Thoracic aorta (tissue), 2 donors: ENCODE results near the gene FAM120B. TPM values are rescaled to one million over a fixed set of nuclear protein-coding genes. Genes with fewer than 3 reads are reported as not detected.

Experiments used
- ATAC-seq: fragments of 150-250 bp; one replicate; pipeline ENCODE4 v1.8.0; 2017; ENCODE audit warnings: low read depth; ENCODE audit not compliant: insufficient number of reproducible peaks, low FRiP score
- DNase-seq: peaks from one replicate; pipeline ENCODE4 v3.0.0-alpha.2; 2020; ENCODE audit warnings: low spot score
- H3K27ac ChIP-seq, 2 donors: fragments of 200-600 bp; sonication (generic); 1 replicate in 1 of 2; 2 replicates in 1 of 2; pipeline ENCODE4 v1.5.1; 2016; ENCODE audit warnings: mild to moderate bottlenecking in 2 of 2, moderate library complexity in 2 of 2
- H3K27me3 ChIP-seq: fragments of 200-600 bp; sonication (generic); replicated peaks from 2 replicates; pipeline ENCODE4 v1.6.0; 2016; ENCODE audit warnings: mild to moderate bottlenecking; ENCODE audit not compliant: insufficient read depth
- H3K36me3 ChIP-seq: fragments of 200-600 bp; sonication (generic); one replicate; pipeline ENCODE4 v1.5.1; 2016
- H3K4me1 ChIP-seq, 2 donors: fragments of 200-600 bp; sonication (generic); 1 replicate in 1 of 2; 2 replicates in 1 of 2; pipeline versions ENCODE4 v1.5.1 to v1.6.0; 2016; ENCODE audit warnings: low read depth in 2 of 2, mild to moderate bottlenecking in 1 of 2; ENCODE audit not compliant: control insufficient read depth in 1 of 2
- H3K4me3 ChIP-seq: fragments of 200-600 bp; sonication (generic); 2 replicates; pipeline ENCODE4 v1.5.1; 2016; ENCODE audit warnings: mild to moderate bottlenecking
- H3K9me3 ChIP-seq: fragments of 200-600 bp; sonication (generic); 2 replicates; pipeline ENCODE4 v1.5.1; 2016
- CTCF ChIP-seq: fragments of 200-600 bp; sonication (generic); IDR thresholded peaks from one replicate; pipeline ENCODE4 v1.5.1; 2019; ENCODE audit warnings: antibody characterized with exemption
- total RNA-seq, 2 donors: library from RNA; depleted of rRNA; stranded (reverse); fragments of >200 nt; gene quantifications; one replicate each; pipeline versions ENCODE4 v1.1.0 to v1.2.3, GENCODE V29; 2016

Gene FAM120B
- total RNA-seq, 2 donors from 2014 or later = 21.0 to 24.1 TPM

DNA sequence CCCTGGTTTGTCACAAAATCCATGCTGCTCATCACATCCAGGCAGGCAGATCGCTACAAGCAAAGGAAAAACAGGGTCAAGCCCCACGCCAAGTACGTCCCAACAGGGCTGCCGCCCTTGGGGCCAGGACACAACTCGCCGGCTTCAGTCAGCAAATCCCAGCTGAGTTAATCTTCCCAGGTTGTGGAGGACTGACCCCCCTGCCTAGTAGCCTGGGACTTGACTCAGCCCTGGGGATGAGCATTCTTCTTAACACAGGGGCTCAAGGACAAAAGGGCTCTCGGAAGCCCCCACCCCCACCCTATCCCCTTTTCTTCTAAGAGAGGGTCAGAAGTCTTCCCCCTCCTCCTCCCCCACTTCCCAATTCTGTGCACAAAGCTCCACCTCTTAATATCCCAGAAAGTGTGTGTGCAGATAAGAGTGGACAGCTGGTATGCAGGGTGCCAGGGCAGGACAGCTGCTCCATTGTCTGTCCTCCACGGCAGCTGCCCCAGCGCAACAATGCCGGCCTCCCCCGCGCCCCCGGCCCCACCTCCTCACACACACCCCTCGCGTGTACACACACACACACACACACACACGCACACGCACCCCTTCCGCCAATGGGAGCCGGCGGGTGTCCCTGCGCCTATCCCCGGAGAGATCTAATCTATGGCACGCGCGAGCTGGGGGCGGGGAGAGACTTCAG, 20.2 kb upstream of the FAM120B start:
- DNase-seq (no peak), ATAC-seq (no peak)
- no peak overlapping the region for H3K27ac ChIP-seq
- no peaks in the 10 kb centered on the region for H3K9me3 ChIP-seq
- no peaks in the 10 kb centered on the region for H3K27me3 ChIP-seq
- peaks cover 0 to 18% of the 10 kb centered on the region in 2 donors for H3K4me1 ChIP-seq
- peaks cover 2% of the 10 kb centered on the region for H3K36me3 ChIP-seq
- H3K4me3 ChIP-seq = no peak overlapping the region
- TF ChIP-seq CTCF = no peak

DNA sequence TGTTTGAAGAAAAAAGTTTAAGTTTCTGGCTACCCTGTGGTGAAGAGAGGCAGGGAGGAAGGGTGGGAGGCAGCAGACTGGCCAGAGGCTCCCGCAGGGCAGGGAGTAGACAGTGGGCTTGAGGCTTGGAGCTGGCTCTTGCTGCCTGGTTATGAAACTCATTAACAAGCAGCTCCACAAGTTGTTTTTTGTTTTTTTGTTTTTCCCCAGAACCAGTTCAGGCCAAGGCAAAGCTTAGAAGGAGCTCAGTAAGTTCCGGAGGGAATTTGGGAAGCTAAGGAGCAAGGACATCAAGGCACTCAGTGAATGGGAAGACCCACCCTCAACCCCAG, 19.7 kb upstream of the FAM120B start:
- no peak for TF ChIP-seq CTCF
- DNase-seq (no peak), ATAC-seq (no peak)
- no peaks in the 10 kb centered on the region for H3K27me3 ChIP-seq
- peaks cover 2% of the 10 kb centered on the region for H3K36me3 ChIP-seq
- H3K27ac ChIP-seq = no peak overlapping the region
- H3K9me3 ChIP-seq = no peaks in the 10 kb centered on the region
- no peak overlapping the region for H3K4me3 ChIP-seq
- peaks cover 2 to 23% of the 10 kb centered on the region in 2 donors for H3K4me1 ChIP-seq

DNA sequence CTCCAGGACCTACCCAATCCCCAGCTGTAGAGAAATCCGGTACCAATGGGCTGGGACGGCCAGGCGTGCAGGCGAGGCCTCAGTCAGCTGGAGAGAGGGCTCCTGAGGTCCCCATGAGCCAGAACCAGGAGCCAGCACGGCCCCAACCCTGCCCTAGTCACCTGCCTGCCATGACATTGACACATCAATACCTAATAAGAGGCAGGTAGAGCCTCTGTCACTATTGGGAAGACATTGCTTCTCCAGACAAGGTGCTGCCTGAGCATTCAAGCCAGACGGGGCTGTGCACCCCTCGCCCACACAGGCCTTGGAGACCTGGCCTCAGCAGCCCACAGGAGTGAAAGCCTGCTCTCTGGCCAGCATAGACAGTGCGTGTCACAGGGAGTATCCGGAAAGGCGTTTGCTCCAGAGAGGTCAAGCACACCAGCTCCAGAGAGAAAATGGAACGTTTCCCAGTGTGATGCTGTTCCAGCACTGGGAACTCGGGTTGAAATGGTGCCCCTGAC, 19.1 kb upstream of the FAM120B start:
- H3K9me3 ChIP-seq = no peaks in the 10 kb centered on the region
- ATAC-seq (no peak), DNase-seq (no peak)
- no peak overlapping the region for H3K27ac ChIP-seq
- H3K27me3 ChIP-seq = no peaks in the 10 kb centered on the region
- peaks cover 2% of the 10 kb centered on the region for H3K36me3 ChIP-seq
- H3K4me3 ChIP-seq = no peak overlapping the region
- no peak for TF ChIP-seq CTCF
- H3K4me1 ChIP-seq = peaks cover 2 to 28% of the 10 kb centered on the region in 2 donors

DNA sequence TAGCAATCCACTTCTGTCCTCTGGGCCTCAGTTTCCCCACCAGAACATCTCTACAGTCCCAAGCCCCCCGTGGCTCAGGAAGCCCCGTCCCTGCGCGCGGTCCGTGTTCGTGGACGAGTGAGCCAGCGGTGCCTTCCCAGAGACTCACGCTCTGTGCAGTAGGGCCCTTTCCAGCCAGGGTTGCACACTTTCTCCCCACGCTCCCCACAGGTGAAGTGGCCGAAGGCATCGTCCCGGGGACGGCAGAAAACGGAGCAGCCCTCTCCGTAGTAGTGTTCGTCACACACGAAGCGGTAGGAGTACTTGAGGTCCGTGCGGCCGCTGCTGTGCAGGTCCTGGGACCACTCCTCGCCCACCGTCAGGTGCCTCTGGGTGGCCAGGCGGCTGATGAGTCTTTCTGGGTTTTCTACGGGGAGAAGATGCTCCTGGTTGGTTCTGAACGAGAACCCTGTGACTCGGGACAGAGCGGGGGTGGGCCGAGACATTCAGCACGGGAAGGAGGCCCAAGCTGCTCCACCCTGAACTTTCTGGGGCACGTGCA, 18.4 kb upstream of the FAM120B start:
- Histone ChIP-seq H3K27me3 (no peaks in the 10 kb centered on the region), H3K27ac (no peak overlapping the region), H3K36me3 (peaks cover under 1% of the 10 kb centered on the region), H3K9me3 (no peaks in the 10 kb centered on the region), H3K4me1 (peaks cover 7 to 36% of the 10 kb centered on the region in 2 donors), H3K4me3 (no peak overlapping the region)
- no peak for ATAC-seq
- TF ChIP-seq CTCF = no peak
- no peak for DNase-seq

GRCh38 chr6:170288852-170289179, 17.7 kb upstream of the FAM120B start:
- peak overlapping the region; percentile 88 for H3K4me3 ChIP-seq

More at GRCh38 chr6:170288852-170289179, 17.7 kb upstream of the FAM120B start:
- ATAC-seq = no peak
- Histone ChIP-seq H3K4me1 (peaks cover 7 to 41% of the 10 kb centered on the region in 2 donors), H3K27me3 (no peaks in the 10 kb centered on the region), H3K36me3 (no peaks in the 10 kb centered on the region), H3K9me3 (no peaks in the 10 kb centered on the region), H3K27ac (no peak overlapping the region)
- DNase-seq = no peak
- no peak for TF ChIP-seq CTCF
